HG02970 (cell line): ENCODE data around the gene ADRA1B.

Experiments used
- ATAC-seq: cut with Tn5 transposase; IDR thresholded peaks from one replicate; pipeline ENCODE4 v1.9.1; 2021; ENCODE audit warnings: mild to moderate bottlenecking, moderate library complexity, moderate number of reproducible peaks; ENCODE audit not compliant: unreplicated experiment, low FRiP score

ADRA1B gene

DNA sequence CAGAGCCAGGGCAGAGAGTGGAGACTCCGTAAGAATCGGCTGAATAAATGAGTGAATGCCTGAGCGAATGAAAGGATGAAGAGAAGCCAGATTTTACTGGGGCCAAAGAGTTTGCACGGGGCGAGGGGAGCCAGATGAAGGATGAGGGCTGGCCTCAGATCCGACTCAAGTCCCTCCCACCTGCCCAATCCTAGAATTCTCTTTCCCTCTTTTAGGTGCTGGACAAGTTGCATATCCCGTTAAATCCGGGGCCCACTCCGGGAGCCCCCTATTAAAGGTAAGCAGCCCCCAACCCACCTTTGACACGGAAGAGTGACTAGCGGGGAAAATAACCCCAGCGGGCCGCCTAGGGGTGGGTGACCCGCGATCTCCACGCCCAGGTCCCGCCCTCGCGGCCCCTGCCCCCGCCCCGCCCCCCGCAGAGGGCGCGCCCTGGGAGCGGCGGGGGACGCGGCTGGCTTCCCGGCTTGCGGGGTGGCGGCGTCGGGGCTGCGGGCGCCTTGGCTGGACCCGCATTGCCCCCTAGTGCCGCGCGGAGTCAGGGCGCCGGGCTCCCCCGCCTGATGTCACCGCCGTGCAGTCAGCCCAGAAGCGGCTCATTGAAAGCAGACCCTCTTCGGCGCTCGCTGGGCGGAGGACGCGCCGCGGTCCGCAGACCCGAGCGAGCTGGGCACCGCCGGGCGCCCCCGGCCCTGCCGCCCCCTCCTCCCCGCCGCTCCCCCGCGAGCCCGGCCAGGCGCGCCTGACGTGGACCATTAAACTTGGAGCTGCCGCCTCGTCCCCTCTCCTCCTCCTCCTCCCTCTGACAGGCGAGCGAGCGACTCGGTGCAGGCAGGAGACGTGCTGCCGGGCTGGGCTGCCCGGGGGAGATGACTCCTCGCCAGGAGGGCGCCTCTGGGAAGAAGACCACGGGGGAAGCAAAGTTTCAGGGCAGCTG lies at the start of gene ADRA1B:
ADRA1B (plus strand) TSS at position 579 of the 937 bp plus-strand sequence. CDS start 424 bp downstream, outside the sequence.
- no peak for ATAC-seq

GRCh38 chr5:159873680-159874079 lies 42.6 kb upstream of the ADRA1B start:
- no peak for ATAC-seq

GRCh38 chr5:159874263-159874662 lies 42.0 kb upstream of the ADRA1B start:
- no peak for ATAC-seq

- ATAC-seq: no peak
Observed at GRCh38 chr5:159877016-159877415, 39.3 kb upstream of the ADRA1B start.

DNA sequence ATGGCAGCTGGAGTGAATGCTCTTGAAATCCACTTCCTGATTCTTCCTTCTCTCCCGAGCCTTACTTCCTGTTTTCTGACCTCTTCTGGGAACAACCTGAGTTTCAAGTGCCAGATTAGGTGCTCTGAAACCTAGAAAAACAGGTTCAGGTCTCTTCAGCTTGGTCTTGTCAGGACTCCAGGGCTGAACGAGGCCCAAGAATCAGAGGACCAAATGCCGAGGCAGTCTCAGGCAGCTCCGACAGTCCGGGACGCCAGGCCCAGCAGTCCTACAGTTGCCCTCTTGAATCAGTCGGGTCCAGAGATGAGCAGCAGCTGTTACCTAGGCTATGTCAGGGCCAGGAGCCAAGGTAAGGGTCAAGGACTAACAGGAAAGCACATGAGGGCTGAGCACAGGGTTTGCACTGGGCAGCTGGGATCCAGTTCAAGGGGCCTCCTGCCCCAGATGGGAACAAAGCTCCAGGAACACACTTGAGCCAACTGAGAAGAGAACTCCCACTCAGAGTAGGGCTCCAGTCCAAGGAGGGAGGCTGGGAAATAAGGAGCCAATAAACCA lies 38.3 kb upstream of the ADRA1B start:
- ATAC-seq: no peak

- no peak for ATAC-seq
Observed at GRCh38 chr5:159878988-159879471, 37.3 kb upstream of the ADRA1B start.

DNA sequence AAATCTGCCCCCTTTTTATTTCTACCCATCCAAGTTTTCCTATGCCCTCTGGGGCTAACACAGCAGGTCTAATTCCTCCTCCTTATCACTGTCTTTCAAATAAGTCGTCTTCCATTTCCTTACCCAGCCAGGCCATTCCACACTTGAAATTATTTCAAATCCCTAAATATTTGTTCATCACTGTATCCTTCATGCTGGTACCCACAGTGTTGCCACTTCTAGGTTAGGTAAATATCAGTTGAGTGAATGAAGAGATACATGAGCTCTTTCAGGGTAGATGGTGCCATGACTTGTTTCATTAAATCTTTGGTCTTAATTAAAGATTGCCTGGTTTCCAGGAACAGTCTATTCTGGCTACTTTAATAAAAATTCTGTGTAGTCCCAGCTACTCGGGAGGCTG lies 35.6 kb upstream of the ADRA1B start:
- no peak for ATAC-seq

DNA sequence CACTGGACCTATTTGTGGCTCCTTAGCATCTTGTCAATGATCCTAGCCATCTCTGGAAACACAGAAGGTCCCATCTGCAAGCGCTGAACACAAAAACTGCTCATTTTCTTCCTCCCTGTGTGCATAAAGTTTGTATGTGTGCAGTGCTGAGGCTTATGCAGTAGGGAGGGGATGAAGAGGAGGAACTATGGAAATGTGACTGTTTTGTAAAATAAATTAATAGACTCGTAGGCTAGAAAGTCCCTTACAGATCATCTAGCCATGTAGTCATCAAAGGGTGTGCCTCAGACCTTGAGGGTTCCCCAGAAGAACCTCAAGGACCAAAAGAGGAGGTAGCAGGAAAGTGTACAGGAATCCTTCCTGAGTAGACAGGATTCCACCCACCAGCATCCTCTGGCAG lies 34.3 kb upstream of the ADRA1B start:
- no peak for ATAC-seq

DNA sequence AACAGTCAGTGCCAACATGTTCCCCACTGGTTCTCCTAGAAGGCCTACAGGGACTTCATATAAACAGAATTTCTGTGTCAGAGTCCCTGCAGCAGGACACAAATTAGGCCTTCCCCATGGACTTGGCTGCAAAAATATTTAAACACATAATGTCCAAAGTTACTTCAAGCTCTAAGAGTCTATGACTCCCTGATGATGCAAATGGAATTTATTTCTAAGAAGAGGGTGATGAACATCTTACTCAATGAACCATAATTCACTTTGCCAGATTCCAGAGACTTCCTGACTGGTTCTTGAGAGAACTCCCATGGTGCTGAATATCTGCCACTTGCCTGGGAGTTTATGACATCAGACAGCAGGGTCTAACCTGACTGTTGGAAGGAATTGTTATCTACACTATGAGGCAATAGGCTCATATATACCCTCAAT lies 32.7 kb upstream of the ADRA1B start:
- ATAC-seq: no peak

DNA sequence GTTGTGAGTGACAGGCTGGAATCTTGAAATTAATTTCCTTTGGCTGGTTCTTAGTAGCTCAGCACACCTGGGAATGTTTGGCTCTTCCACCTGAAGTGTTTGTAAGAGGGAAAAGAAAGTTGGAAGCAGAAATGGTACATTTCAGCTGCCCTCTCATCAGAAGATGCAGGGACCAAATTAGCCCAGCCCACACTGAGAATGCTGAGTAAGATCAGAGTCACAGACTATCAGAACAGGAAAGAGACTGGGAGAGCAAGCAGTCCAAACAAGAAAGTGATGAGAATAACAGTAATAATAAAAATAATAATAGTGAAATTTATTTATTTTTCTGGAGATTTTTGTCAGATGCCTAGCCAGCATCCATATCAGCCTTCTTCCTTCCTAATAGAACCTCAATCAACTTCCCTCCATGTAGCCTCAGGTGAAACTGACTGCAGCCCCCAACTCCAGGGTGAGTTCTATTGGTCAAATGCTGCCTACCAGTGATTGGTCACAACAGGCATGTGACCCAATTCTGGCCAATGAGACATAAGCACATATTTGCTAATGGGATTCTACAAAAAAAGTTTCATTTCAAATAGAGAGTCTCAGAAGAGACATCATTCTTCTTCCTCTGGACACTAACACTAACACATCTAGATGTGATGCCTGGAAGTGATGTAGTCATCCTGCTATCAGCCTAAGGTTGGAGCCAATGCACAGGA lies 31.2 kb upstream of the ADRA1B start:
- no peak for ATAC-seq

GRCh38 chr5:159886296-159886695 lies 30.0 kb upstream of the ADRA1B start:
- no peak for ATAC-seq

DNA sequence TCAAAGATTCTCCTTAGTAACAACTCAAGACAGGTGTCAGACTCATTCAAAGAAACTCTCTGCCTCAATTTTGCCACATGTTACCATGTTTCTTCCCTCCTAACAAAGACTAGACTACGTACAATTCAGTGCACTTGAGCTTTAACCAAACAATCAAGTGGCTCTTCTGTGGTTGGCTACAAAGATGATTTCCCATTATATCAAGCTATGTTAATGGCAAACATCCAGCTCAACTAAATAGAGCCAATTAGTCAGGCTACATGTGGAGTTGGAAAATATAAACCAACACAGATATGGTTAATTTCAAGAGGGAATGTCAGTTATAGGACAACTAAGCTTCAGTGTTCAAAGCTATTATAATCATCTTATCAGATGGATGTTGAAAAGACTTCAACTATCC lies 29.2 kb upstream of the ADRA1B start:
- ATAC-seq: no peak

GRCh38 chr5:159888860-159889259 lies 27.4 kb upstream of the ADRA1B start:
- ATAC-seq: no peak

DNA sequence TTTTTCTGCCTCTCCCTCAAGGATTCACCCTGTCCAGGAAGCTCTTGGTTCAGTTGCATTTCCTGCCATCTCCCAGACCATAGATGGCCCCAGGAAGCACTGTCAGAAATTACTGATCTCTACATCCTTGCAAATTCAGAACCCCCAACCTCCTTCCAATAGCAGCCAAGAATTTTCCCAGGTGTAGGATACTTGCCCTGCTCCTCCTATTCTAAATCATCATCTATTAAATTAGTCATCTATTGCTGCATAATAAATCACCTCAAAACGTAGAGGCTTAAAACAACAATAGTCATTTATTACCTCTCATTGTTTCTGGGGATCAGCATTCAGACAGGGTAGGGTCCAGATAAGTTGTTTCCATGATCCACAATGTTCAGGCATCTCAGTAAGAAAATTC lies 26.1 kb upstream of the ADRA1B start:
- ATAC-seq: no peak

DNA sequence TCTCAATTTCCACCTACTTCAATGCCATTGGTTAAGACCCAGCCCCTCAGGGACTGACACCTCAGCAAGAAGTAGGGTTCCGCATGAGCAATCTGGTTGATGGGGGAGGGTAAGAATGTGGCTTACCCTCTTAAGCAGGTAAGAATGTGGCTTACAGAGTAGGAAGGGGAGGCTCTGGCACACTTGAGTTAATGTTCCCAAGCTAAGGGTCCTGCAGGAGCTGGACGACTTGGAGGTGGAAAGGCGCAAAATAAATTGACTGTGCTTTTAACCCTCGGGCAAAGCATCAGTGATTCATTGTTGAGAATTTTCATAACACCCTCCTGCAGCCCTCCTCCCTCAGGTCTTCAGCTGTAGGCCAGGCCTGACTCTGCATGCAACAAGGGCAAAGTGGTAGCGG lies 24.9 kb upstream of the ADRA1B start:
- no peak for ATAC-seq

- no peak for ATAC-seq
Observed at GRCh38 chr5:159893040-159893695, 23.1 kb upstream of the ADRA1B start.

- no peak for ATAC-seq
Observed at GRCh38 chr5:159894149-159894720, 22.0 kb upstream of the ADRA1B start.

- ATAC-seq: no peak
Observed at GRCh38 chr5:159897786-159898393, 18.4 kb upstream of the ADRA1B start.

- no peak for ATAC-seq
Observed at GRCh38 chr5:159899067-159900049, 16.9 kb upstream of the ADRA1B start.
